ENCODE measurements around the gene AK9. TPM values are rescaled to one million over a fixed set of nuclear protein-coding genes. Genes with fewer than 3 reads are reported as not detected.

The AK9 gene
- total RNA-seq, 1 experiment from 2014 or later, result 1.7 TPM

DNA sequence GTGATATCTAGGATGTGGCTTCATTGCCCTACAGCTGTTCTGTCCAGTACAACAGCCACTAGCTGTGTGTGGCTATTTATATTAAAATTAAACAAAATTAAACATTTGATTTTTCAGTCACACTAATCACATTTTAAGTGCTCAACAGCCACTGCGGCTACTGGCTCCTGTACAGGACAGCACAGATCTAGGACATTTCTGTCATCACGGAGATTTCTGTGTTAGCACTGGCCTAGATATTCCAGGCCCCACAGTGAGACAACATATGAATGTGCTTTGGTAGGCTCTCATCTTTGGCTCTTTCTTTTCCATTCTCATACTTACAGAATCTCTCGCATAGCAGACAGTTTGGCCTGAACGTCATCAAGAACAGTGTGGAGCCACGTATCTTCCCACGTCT, 159.6 kb downstream of the AK9 start:
- Histone ChIP-seq H3K9me2 (replicated peaks; ENCODE audit: low read length) (no peaks in the 10 kb centered on the region), H3K4me2 (ENCODE audit: low read length) (no peak overlapping the region), H4K20me1 (ENCODE audit: low read length) (no peaks in the 10 kb centered on the region), H3K36me3 (ENCODE audit: low read depth, low read length) (no peaks in the 10 kb centered on the region), H3K4me3 (ENCODE audit: low read length) (no peak overlapping the region), H3F3A (ENCODE audit: low read length, unreplicated experiment) (no peaks in the 10 kb centered on the region), H2AFZ (ENCODE audit: low read length) (no peak overlapping the region), H3K79me2 (ENCODE audit: low read length) (no peaks in the 10 kb centered on the region), H3K4me1 (ENCODE audit: insufficient read depth, low read length) (no peaks in the 10 kb centered on the region), H3K9me3 (ENCODE audit: low read length) (no peaks in the 10 kb centered on the region), H3K27ac (ENCODE audit: low read length) (no peak overlapping the region), H3K9ac (ENCODE audit: low read length) (no peak overlapping the region), H3K27me3 (ENCODE audit: low read length) (no peaks in the 10 kb centered on the region)
- TF ChIP-seq EZH2phosphoT487 (IDR thresholded peaks at IDR 0.05; ENCODE audit: borderline replicate concordance, low read length), result no peak
- no peak for TF ChIP-seq CTCF (conservative IDR thresholded peaks at IDR 0.05; ENCODE audit: low read depth, low read length)
- TF ChIP-seq EZH2 (IDR thresholded peaks at IDR 0.05; ENCODE audit: low read length, unreplicated experiment), result no peak
- intact Hi-C loops (cut with micrococcal nuclease), result no loop called here
- CTCF ChIA-PET, result no interaction called here
- DNase-seq (no peak), ATAC-seq (no peak)
- no TSS peak for BruUV-seq (replicated peaks)
- POLR2A ChIA-PET (ENCODE audit: unreplicated experiment), result no interaction called here

DNA sequence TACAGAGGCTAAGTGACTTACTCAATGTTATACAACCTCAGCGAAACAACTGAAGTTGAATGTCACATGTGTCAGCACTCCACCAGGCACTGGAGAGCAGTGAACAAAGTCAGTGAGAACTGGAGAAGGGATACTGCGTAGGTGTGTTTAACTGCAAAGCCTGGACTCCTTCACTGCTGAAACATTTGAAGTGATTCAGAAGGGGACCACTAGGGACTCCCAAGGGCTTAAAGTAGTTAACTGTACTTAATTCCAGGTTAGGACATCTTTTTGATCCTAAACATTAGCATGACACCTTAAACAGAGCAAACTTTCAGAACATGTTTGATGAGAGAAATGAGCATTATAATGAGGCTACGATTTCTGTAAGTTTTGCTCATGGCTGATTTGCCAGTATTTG, 163.0 kb downstream of the AK9 start:
- H3K36me3 ChIP-seq (ENCODE audit: low read depth, low read length), result no peaks in the 10 kb centered on the region
- POLR2A ChIA-PET (ENCODE audit: unreplicated experiment), result no interaction called here
- H3K79me2 ChIP-seq (ENCODE audit: low read length), result no peaks in the 10 kb centered on the region
- no peaks in the 10 kb centered on the region for H4K20me1 ChIP-seq (ENCODE audit: low read length)
- ATAC-seq (peak; percentile 61), DNase-seq (peak; percentile 27)
- H3K9me2 ChIP-seq (replicated peaks; ENCODE audit: low read length), result no peaks in the 10 kb centered on the region
- no peak overlapping the region for H2AFZ ChIP-seq (ENCODE audit: low read length)
- H3K27ac ChIP-seq (ENCODE audit: low read length), result no peak overlapping the region
- BruUV-seq (replicated peaks), result no TSS peak
- H3F3A ChIP-seq (ENCODE audit: low read length, unreplicated experiment), result no peaks in the 10 kb centered on the region
- H3K9ac ChIP-seq (ENCODE audit: low read length), result no peak overlapping the region
- intact Hi-C loops (cut with micrococcal nuclease), result loop anchor here (1.0 to 2.0 kb wide), 4 partner anchors 163 to 525 kb away; partner anchors contain the start of genes AK9 and FIG4
- no peak overlapping the region for H3K4me3 ChIP-seq (ENCODE audit: low read length)
- no peaks in the 10 kb centered on the region for H3K9me3 ChIP-seq (ENCODE audit: low read length)
- CTCF ChIA-PET, result interaction anchor here (0.5 kb wide), 1 partner anchor 177 kb away, joined by 5 read pairs; no protein-coding TSS in a partner anchor
- peaks cover 4% of the 10 kb centered on the region; the same call in 1 of the 2 replicates for H3K4me1 ChIP-seq (ENCODE audit: insufficient read depth, low read length)
- H3K4me2 ChIP-seq (ENCODE audit: low read length), result no peak overlapping the region
- H3K27me3 ChIP-seq (ENCODE audit: low read length), result no peaks in the 10 kb centered on the region
- TF ChIP-seq EZH2 (IDR thresholded peaks at IDR 0.05; ENCODE audit: low read length, unreplicated experiment) (no peak), EZH2phosphoT487 (IDR thresholded peaks at IDR 0.05; ENCODE audit: borderline replicate concordance, low read length) (no peak), CTCF (conservative IDR thresholded peaks at IDR 0.05; ENCODE audit: low read depth, low read length) (peak; percentile 40; the same call in 1 of the 2 replicates)

GRCh38 chr6:109526905-109527628, 163.9 kb downstream of the AK9 start:
- no peak overlapping the region for H3K9ac ChIP-seq (ENCODE audit: low read length)
- ChIA-PET CTCF (interaction anchor here (0.6 kb wide), 1 partner anchor 513 kb away, joined by 4 read pairs; no protein-coding TSS in a partner anchor), POLR2A (ENCODE audit: unreplicated experiment) (interaction anchor here (0.7 kb wide), 1 partner anchor 45 kb away, joined by 3 read pairs; no protein-coding TSS in a partner anchor)
- H3K27me3 ChIP-seq (ENCODE audit: low read length), result no peaks in the 10 kb centered on the region
- no TSS peak for BruUV-seq (replicated peaks)
- no peaks in the 10 kb centered on the region for H3K36me3 ChIP-seq (ENCODE audit: low read depth, low read length)
- ATAC-seq, result peak; percentile 92
- no peaks in the 10 kb centered on the region for H3F3A ChIP-seq (ENCODE audit: low read length, unreplicated experiment)
- peak overlapping the region; percentile 68; the same call in 1 of the 2 replicates for H2AFZ ChIP-seq (ENCODE audit: low read length)
- intact Hi-C loops (cut with micrococcal nuclease), result loop anchor here (1.0 to 2.0 kb wide), 4 partner anchors 164 to 526 kb away; partner anchors contain the start of genes AK9 and FIG4
- DNase-seq, result peak; percentile 78
- no peaks in the 10 kb centered on the region for H3K9me3 ChIP-seq (ENCODE audit: low read length)
- no peak overlapping the region for H3K27ac ChIP-seq (ENCODE audit: low read length)
- H3K79me2 ChIP-seq (ENCODE audit: low read length), result no peaks in the 10 kb centered on the region
- H3K4me3 ChIP-seq (ENCODE audit: low read length), result no peak overlapping the region
- H3K9me2 ChIP-seq (replicated peaks; ENCODE audit: low read length), result no peaks in the 10 kb centered on the region
- no peaks in the 10 kb centered on the region for H4K20me1 ChIP-seq (ENCODE audit: low read length)
- H3K4me2 ChIP-seq (ENCODE audit: low read length), result no peak overlapping the region
- no peak for TF ChIP-seq EZH2 (IDR thresholded peaks at IDR 0.05; ENCODE audit: low read length, unreplicated experiment)
- peak; percentile 76 for TF ChIP-seq CTCF (conservative IDR thresholded peaks at IDR 0.05; ENCODE audit: low read depth, low read length)
- H3K4me1 ChIP-seq (ENCODE audit: insufficient read depth, low read length), result peaks cover 4% of the 10 kb centered on the region; the same call in 1 of the 2 replicates

All from PC-3 (cell line).